Measurements from ENCODE around the gene ABHD14A. TPM values are rescaled to one million over a fixed set of nuclear protein-coding genes. Genes with fewer than 3 reads are reported as not detected.

Gene ABHD14A
- total RNA-seq, 4 donors from 2014 or later: 3.9 to 11.6 (median 7.7) TPM

- no peak for TF ChIP-seq CTCF (IDR thresholded peaks at IDR 0.05)
- TF ChIP-seq POLR2A (IDR thresholded peaks at IDR 0.05): no peak
- DNase-seq: no peak
These were observed 31.9 kb downstream of the ABHD14A start for GRCh38 chr3:52006820-52007133.

GRCh38 chr3:52007291-52007690, 32.4 kb downstream of the ABHD14A start:
- DNase-seq: no peak
- no peak for TF ChIP-seq POLR2A (IDR thresholded peaks at IDR 0.05)
- no peak for TF ChIP-seq CTCF (IDR thresholded peaks at IDR 0.05)
- Histone ChIP-seq H3K4me1 (peaks cover 0 to 15% (median 0%) of the 10 kb centered on the region in 4 donors), H3K36me3 (no peaks in the 10 kb centered on the region), H3K27me3 (no peaks in the 10 kb centered on the region), H3K27ac (no peak overlapping the region), H3K9me3 (no peaks in the 10 kb centered on the region), H3K4me3 (no peak overlapping the region)

More at GRCh38 chr3:52006820-52007133, 31.9 kb downstream of the ABHD14A start:
- Histone ChIP-seq H3K27ac (no peak overlapping the region), H3K4me1 (peaks cover 0 to 15% (median under 1%) of the 10 kb centered on the region in 4 donors), H3K4me3 (no peak overlapping the region), H3K27me3 (no peaks in the 10 kb centered on the region), H3K9me3 (no peaks in the 10 kb centered on the region), H3K36me3 (no peaks in the 10 kb centered on the region)

GRCh38 chr3:52010431-52010830, 35.6 kb downstream of the ABHD14A start:
- peaks cover 0 to 12% (median 0%) of the 10 kb centered on the region in 4 donors for H3K4me1 ChIP-seq
- H3K27me3 ChIP-seq: no peaks in the 10 kb centered on the region
- TF ChIP-seq CTCF (IDR thresholded peaks at IDR 0.05) (no peak), POLR2A (IDR thresholded peaks at IDR 0.05) (no peak)
- no peaks in the 10 kb centered on the region for H3K36me3 ChIP-seq
- H3K27ac ChIP-seq: no peak overlapping the region
- DNase-seq: no peak
- no peaks in the 10 kb centered on the region for H3K9me3 ChIP-seq
- no peak overlapping the region for H3K4me3 ChIP-seq

- H3K27me3 ChIP-seq: no peaks in the 10 kb centered on the region
- H3K9me3 ChIP-seq: no peaks in the 10 kb centered on the region
- H3K27ac ChIP-seq: no peak overlapping the region
- no peak for DNase-seq
- no peaks in the 10 kb centered on the region for H3K36me3 ChIP-seq
- no peak overlapping the region for H3K4me3 ChIP-seq
- no peaks in the 10 kb centered on the region for H3K4me1 ChIP-seq
- TF ChIP-seq CTCF (IDR thresholded peaks at IDR 0.05) (no peak), POLR2A (IDR thresholded peaks at IDR 0.05) (no peak)
These were observed 37.8 kb downstream of the ABHD14A start for GRCh38 chr3:52012699-52013098.

GRCh38 chr3:52013802-52014598, 39.1 kb downstream of the ABHD14A start:
- H3K27me3 ChIP-seq: no peaks in the 10 kb centered on the region
- H3K36me3 ChIP-seq: no peaks in the 10 kb centered on the region
- no peak overlapping the region for H3K27ac ChIP-seq
- no peak overlapping the region for H3K4me3 ChIP-seq
- no peaks in the 10 kb centered on the region for H3K9me3 ChIP-seq
- no peak for TF ChIP-seq POLR2A (IDR thresholded peaks at IDR 0.05)
- TF ChIP-seq CTCF (IDR thresholded peaks at IDR 0.05): no peak
- H3K4me1 ChIP-seq: no peaks in the 10 kb centered on the region
- no peak for DNase-seq

Data from Peyer's patch (tissue), 4 donors.